ENCODE data around the gene MATR3. TPM values are rescaled to one million over a fixed set of nuclear protein-coding genes. Genes with fewer than 3 reads are reported as not detected.
A peak's percentile ranks its signal among the peaks of the same experiment; 100 is the strongest.

MATR3 gene
- total and polyA plus RNA-seq, 2 donors (not counting 1 experiment from before 2014, with no cell fraction given): 175 to 183 TPM

- no peak overlapping the region for H3K4me3 ChIP-seq (replicated peaks in 1 of 4; ENCODE audit: control extremely low read depth in 1 of 4, insufficient read depth in 1 of 4, low read depth in 3 of 4, low read length in 4 of 4)
- H3K4me1 ChIP-seq (ENCODE audit: control insufficient read depth, extremely low read depth, insufficient read depth, low read length): no peaks in the 10 kb centered on the region
- H3K9me3 ChIP-seq (ENCODE audit: control insufficient read depth, insufficient read depth, low read depth, low read length): no peaks in the 10 kb centered on the region
- no peaks in the 10 kb centered on the region for H4K20me1 ChIP-seq (ENCODE audit: control insufficient read depth, extremely low read depth, insufficient read depth, low read length)
- no peak overlapping the region for H2AFZ ChIP-seq (ENCODE audit: low read length)
- H3K36me3 ChIP-seq (ENCODE audit: control insufficient read depth, insufficient read depth, low read length): no peaks in the 10 kb centered on the region
- H3K4me2 ChIP-seq (ENCODE audit: extremely low read depth, insufficient read depth, low read length): no peak overlapping the region
- H3K79me2 ChIP-seq (ENCODE audit: control insufficient read depth, insufficient read depth, low read length): no peaks in the 10 kb centered on the region
- no peak overlapping the region for H3K9ac ChIP-seq (ENCODE audit: insufficient read depth, low read length)
- no peak overlapping the region for H3K27ac ChIP-seq (ENCODE audit: insufficient read depth, low read length)
- DNase-seq (ENCODE audit: low read depth in 2 of 2): no peak
- no peak for TF ChIP-seq CTCF (conservative IDR thresholded peaks at IDR 0.05 in 1 of 2, IDR thresholded peaks at IDR 0.05 in 1 of 2; ENCODE audit: low read depth in 1 of 2, low read length in 2 of 2)
- TF ChIP-seq EZH2 (IDR thresholded peaks at IDR 0.05; ENCODE audit: low read length, missing control alignments): no peak
- no peaks in the 10 kb centered on the region for H3K27me3 ChIP-seq (ENCODE audit: control insufficient read depth, insufficient read depth, low read length)
Observed at GRCh38 chr5:139248826-139249453, 44.6 kb upstream of the MATR3 start.

GRCh38 chr5:139251281-139251687 is 42.3 kb upstream of the MATR3 start:
- Histone ChIP-seq H3K36me3 (ENCODE audit: control insufficient read depth, insufficient read depth, low read length) (no peaks in the 10 kb centered on the region), H3K4me3 (replicated peaks in 1 of 4; ENCODE audit: control extremely low read depth in 1 of 4, insufficient read depth in 1 of 4, low read depth in 3 of 4, low read length in 4 of 4) (no peak overlapping the region), H3K4me2 (ENCODE audit: extremely low read depth, insufficient read depth, low read length) (no peak overlapping the region), H3K79me2 (ENCODE audit: control insufficient read depth, insufficient read depth, low read length) (no peaks in the 10 kb centered on the region), H3K9me3 (ENCODE audit: control insufficient read depth, insufficient read depth, low read depth, low read length) (no peaks in the 10 kb centered on the region), H2AFZ (ENCODE audit: low read length) (no peak overlapping the region), H3K4me1 (ENCODE audit: control insufficient read depth, extremely low read depth, insufficient read depth, low read length) (no peaks in the 10 kb centered on the region), H3K9ac (ENCODE audit: insufficient read depth, low read length) (no peak overlapping the region), H4K20me1 (ENCODE audit: control insufficient read depth, extremely low read depth, insufficient read depth, low read length) (no peaks in the 10 kb centered on the region), H3K27ac (ENCODE audit: insufficient read depth, low read length) (no peak overlapping the region), H3K27me3 (ENCODE audit: control insufficient read depth, insufficient read depth, low read length) (no peaks in the 10 kb centered on the region)
- DNase-seq (ENCODE audit: low read depth in 2 of 2): no peak
- TF ChIP-seq EZH2 (IDR thresholded peaks at IDR 0.05; ENCODE audit: low read length, missing control alignments): no peak
- peak; percentile 4 to 14 for TF ChIP-seq CTCF (conservative IDR thresholded peaks at IDR 0.05 in 1 of 2, IDR thresholded peaks at IDR 0.05 in 1 of 2; ENCODE audit: low read depth in 1 of 2, low read length in 2 of 2)

- DNase-seq (ENCODE audit: low read depth in 2 of 2): peak in 1 of 2 donors; percentile 57
Observed at GRCh38 chr5:139251695-139252288, 41.7 kb upstream of the MATR3 start.

More at GRCh38 chr5:139251695-139252288, 41.7 kb upstream of the MATR3 start:
- Histone ChIP-seq H2AFZ (ENCODE audit: low read length) (no peak overlapping the region), H3K36me3 (ENCODE audit: control insufficient read depth, insufficient read depth, low read length) (no peaks in the 10 kb centered on the region), H3K79me2 (ENCODE audit: control insufficient read depth, insufficient read depth, low read length) (no peaks in the 10 kb centered on the region), H3K27ac (ENCODE audit: insufficient read depth, low read length) (no peak overlapping the region), H3K4me1 (ENCODE audit: control insufficient read depth, extremely low read depth, insufficient read depth, low read length) (no peaks in the 10 kb centered on the region), H3K4me2 (ENCODE audit: extremely low read depth, insufficient read depth, low read length) (no peak overlapping the region), H3K27me3 (ENCODE audit: control insufficient read depth, insufficient read depth, low read length) (no peaks in the 10 kb centered on the region), H3K4me3 (replicated peaks in 1 of 4; ENCODE audit: control extremely low read depth in 1 of 4, insufficient read depth in 1 of 4, low read depth in 3 of 4, low read length in 4 of 4) (no peak overlapping the region), H3K9ac (ENCODE audit: insufficient read depth, low read length) (no peak overlapping the region), H3K9me3 (ENCODE audit: control insufficient read depth, insufficient read depth, low read depth, low read length) (no peaks in the 10 kb centered on the region), H4K20me1 (ENCODE audit: control insufficient read depth, extremely low read depth, insufficient read depth, low read length) (no peaks in the 10 kb centered on the region)
- TF ChIP-seq CTCF (conservative IDR thresholded peaks at IDR 0.05 in 1 of 2, IDR thresholded peaks at IDR 0.05 in 1 of 2; ENCODE audit: low read depth in 1 of 2, low read length in 2 of 2): no peak
- no peak for TF ChIP-seq EZH2 (IDR thresholded peaks at IDR 0.05; ENCODE audit: low read length, missing control alignments)

All from fibroblast of lung (primary cell).